ENCODE results near the gene HIPK1.

Gene HIPK1

DNA sequence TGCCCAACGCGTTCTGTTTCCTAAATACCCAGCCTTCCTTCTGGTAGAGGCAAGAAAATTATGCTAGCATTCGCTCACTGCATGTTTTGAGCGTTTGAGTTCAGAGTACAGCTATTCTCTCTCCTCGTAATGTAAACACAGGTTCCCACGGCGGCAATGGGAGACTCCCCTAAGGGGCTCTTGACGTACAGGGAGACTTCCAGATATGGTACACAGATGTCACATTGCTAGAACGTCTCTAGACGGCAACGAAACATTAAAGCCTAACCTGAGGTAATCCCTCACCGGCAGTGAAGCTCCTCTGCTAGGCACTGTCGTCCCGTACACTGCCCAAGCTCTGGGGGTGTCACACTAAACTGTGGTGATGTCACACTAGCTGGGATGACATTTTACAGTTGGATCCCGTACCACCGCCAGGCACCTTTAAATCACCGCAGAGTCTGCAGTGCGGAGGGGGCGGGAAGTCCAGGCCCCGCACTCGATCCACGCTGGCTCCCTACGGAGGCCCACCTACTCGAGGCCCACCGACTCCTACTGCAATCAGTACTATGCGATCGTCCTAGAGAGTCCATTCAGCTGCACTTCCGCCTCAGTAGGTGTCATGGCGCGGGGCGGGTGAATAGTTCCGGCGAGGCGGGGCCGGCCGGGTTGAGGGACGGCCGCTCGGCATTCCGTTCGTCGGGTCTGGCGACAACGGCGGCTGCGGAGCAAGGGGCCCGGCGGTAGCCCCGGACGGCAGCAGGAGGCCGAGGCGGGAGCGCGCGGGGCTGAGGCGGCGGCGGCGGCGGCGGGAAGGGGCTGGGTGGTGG lies at the start of gene HIPK1:
Gene HIPK1, plus strand, starts transcription at position 384 of the 809 bp plus-strand sequence.
- peak within 1 kb of the TSS; percentile 70 for H2AFZ ChIP-seq (ENCODE audit: low read depth, low read length)
- H3K9me3 ChIP-seq (ENCODE audit: low read length): no peaks in the 10 kb centered on the region
- H3K4me3 ChIP-seq (ENCODE audit: low read length): peak within 1 kb of the TSS; percentile 78
- H3K4me1 ChIP-seq (ENCODE audit: insufficient read depth, low read length): peaks cover 30% of the 10 kb centered on the region
- H3K36me3 ChIP-seq (ENCODE audit: insufficient read depth, low read length): no peaks in the 10 kb centered on the region
- H3K27me3 ChIP-seq (ENCODE audit: insufficient read depth, low read length): no peaks in the 10 kb centered on the region

DNA sequence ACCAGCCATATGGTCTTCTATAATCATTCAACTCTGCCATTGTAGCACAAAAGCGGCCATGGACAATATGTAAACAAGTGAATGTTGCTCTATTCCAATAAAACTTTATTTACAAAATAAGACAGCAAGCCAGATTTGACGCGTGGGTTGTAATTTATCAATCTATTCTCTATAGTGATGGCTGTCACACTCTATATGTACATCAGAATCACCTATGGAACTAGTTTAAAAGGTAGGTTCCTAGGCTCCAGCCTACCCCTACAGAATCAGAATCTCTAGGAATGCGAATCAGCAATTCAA lies 49.4 kb upstream of the HIPK1 start:
- no peaks in the 10 kb centered on the region for H3K4me1 ChIP-seq (ENCODE audit: insufficient read depth, low read length)
- no peak overlapping the region for H3K4me3 ChIP-seq (ENCODE audit: low read length)
- no peak overlapping the region for H2AFZ ChIP-seq (ENCODE audit: low read depth, low read length)
- no peaks in the 10 kb centered on the region for H3K36me3 ChIP-seq (ENCODE audit: insufficient read depth, low read length)
- peaks cover 3% of the 10 kb centered on the region for H3K9me3 ChIP-seq (ENCODE audit: low read length)
- no peaks in the 10 kb centered on the region for H3K27me3 ChIP-seq (ENCODE audit: insufficient read depth, low read length)

DNA sequence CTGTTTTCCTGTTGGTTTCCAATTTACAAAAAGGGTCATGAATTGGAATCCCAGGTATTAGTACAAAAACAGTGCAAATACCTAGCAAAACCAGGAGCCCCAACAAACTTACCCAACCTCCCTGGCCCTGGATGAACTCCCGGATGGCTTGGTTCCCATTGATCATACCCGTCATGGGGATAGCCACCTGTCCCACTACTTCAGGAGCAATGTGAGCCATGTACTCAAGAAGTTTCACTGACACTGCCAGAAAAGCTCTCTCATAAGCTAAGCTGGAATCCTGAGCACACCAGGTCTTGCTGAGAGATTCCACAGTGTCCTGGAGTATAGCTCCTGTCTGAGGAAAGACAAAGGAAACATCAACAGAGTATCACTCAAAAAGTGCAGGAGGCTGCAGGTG lies 47.5 kb upstream of the HIPK1 start:
- H2AFZ ChIP-seq (ENCODE audit: low read depth, low read length): no peak overlapping the region
- H3K9me3 ChIP-seq (ENCODE audit: low read length): peaks cover 3% of the 10 kb centered on the region
- H3K4me3 ChIP-seq (ENCODE audit: low read length): no peak overlapping the region
- H3K4me1 ChIP-seq (ENCODE audit: insufficient read depth, low read length): no peaks in the 10 kb centered on the region
- no peaks in the 10 kb centered on the region for H3K27me3 ChIP-seq (ENCODE audit: insufficient read depth, low read length)
- no peaks in the 10 kb centered on the region for H3K36me3 ChIP-seq (ENCODE audit: insufficient read depth, low read length)

DNA sequence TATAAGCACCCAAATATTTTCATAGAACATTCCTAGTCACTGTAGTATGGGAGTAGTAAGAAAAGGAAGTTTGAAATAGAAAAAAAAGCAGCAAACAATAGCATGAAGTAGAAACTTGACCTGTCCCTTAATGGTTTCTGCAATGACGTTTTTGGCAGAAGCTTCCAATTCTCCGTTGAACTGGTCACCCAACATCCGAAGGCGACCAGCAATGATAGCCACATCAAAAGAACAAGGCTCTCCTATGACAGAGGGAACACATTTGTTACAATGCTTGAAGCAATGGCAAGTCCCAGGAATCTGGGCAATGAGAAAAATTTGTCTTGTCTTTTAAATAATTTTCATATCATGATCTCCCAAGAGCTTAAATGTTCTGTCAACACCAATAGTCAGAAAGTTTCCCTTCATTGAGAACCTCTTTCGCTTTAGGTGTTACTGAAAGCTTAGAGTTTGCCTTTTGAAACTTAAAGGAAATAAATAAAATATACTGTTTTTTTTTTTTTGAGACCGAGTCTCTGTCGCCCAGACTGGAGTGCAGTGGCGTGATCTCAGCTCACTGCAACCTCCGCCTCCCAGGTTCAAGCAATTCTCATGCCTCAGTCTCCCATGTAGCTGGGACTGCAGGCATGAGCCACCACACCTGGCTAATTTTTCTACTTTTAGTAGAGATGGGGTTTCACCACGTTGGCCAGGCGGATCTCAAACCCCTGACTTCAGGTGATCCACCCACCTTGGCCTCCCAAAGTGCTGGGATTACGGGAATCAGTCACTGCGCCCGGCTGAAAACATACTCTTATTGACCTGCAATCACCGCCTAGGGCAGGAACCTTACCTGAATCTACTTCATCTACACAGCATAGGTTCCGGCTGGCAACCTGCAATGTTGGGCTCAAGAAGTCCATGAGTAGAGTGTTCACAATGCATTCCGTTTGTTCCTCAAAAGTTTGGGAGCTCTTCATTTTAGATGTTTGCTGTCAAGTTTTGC lies 42.4 kb upstream of the HIPK1 start:
- Histone ChIP-seq H3K4me3 (ENCODE audit: low read length) (no peak overlapping the region), H2AFZ (ENCODE audit: low read depth, low read length) (no peak overlapping the region), H3K4me1 (ENCODE audit: insufficient read depth, low read length) (no peaks in the 10 kb centered on the region), H3K36me3 (ENCODE audit: insufficient read depth, low read length) (no peaks in the 10 kb centered on the region), H3K9me3 (ENCODE audit: low read length) (no peaks in the 10 kb centered on the region), H3K27me3 (ENCODE audit: insufficient read depth, low read length) (no peaks in the 10 kb centered on the region)

GRCh38 chr1:113887402-113888175 lies 41.5 kb upstream of the HIPK1 start, which contains the start of gene BCL2L15:
BCL2L15 (minus strand) TSS chr1:113887581; CDS start chr1:113887375, 206 bp downstream.
- H2AFZ ChIP-seq (ENCODE audit: low read depth, low read length): no peak within 1 kb of the TSS
- no peaks in the 10 kb centered on the region for H3K27me3 ChIP-seq (ENCODE audit: insufficient read depth, low read length)
- H3K4me3 ChIP-seq (ENCODE audit: low read length): no peak within 1 kb of the TSS
- no peaks in the 10 kb centered on the region for H3K4me1 ChIP-seq (ENCODE audit: insufficient read depth, low read length)
- no peaks in the 10 kb centered on the region for H3K9me3 ChIP-seq (ENCODE audit: low read length)
- no peaks in the 10 kb centered on the region for H3K36me3 ChIP-seq (ENCODE audit: insufficient read depth, low read length)

DNA sequence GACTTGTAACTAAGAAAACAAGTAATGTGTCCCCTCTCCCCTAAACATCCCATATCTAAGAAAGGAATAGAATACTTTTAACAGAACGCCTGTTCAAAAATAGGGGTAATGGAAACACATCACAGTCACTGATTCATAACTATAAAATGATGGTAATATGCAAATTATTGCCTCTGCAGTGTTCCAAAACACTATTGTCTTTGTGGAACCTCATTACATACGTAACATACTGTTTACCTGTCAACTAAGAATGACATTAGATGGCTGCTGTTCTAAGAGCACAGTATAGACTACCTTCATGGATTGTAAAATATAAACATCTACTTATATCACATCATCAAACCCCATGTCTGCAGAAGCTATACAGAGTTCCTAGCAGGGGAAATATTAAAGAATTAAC lies 38.3 kb upstream of the HIPK1 start:
- Histone ChIP-seq H2AFZ (ENCODE audit: low read depth, low read length) (no peak overlapping the region), H3K36me3 (ENCODE audit: insufficient read depth, low read length) (peaks cover 3% of the 10 kb centered on the region), H3K4me3 (ENCODE audit: low read length) (no peak overlapping the region), H3K27me3 (ENCODE audit: insufficient read depth, low read length) (no peaks in the 10 kb centered on the region), H3K9me3 (ENCODE audit: low read length) (no peaks in the 10 kb centered on the region), H3K4me1 (ENCODE audit: insufficient read depth, low read length) (no peaks in the 10 kb centered on the region)

GRCh38 chr1:113891631-113892220 lies 37.4 kb upstream of the HIPK1 start:
- no peaks in the 10 kb centered on the region for H3K27me3 ChIP-seq (ENCODE audit: insufficient read depth, low read length)
- H2AFZ ChIP-seq (ENCODE audit: low read depth, low read length): no peak overlapping the region
- no peaks in the 10 kb centered on the region for H3K9me3 ChIP-seq (ENCODE audit: low read length)
- no peaks in the 10 kb centered on the region for H3K4me1 ChIP-seq (ENCODE audit: insufficient read depth, low read length)
- H3K4me3 ChIP-seq (ENCODE audit: low read length): no peak overlapping the region
- H3K36me3 ChIP-seq (ENCODE audit: insufficient read depth, low read length): peaks cover 7% of the 10 kb centered on the region

GRCh38 chr1:113893267-113893666 lies 35.9 kb upstream of the HIPK1 start:
- Histone ChIP-seq H3K4me3 (ENCODE audit: low read length) (no peak overlapping the region), H3K9me3 (ENCODE audit: low read length) (no peaks in the 10 kb centered on the region), H3K36me3 (ENCODE audit: insufficient read depth, low read length) (peaks cover 18% of the 10 kb centered on the region), H3K27me3 (ENCODE audit: insufficient read depth, low read length) (no peaks in the 10 kb centered on the region), H3K4me1 (ENCODE audit: insufficient read depth, low read length) (no peaks in the 10 kb centered on the region), H2AFZ (ENCODE audit: low read depth, low read length) (no peak overlapping the region)

DNA sequence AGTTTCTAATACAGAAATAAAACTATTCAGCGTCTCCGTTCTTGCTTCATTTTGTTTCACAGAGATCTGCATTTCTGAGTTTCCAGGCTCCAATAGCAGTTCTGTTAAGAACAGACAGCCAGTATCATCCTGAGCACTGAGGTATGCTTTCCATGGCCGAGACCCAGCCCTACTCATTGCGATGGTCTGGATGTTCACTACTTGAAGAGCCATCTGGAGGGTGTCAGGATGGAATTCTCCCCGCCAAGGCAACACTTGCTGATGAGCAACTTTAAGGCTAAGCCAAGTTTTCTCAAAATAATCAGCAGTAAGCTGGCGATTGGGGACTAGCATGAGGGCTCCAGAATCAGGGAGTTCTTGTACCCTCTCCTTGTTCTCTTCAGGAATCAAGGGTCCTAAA lies 34.0 kb upstream of the HIPK1 start:
- Histone ChIP-seq H3K27me3 (ENCODE audit: insufficient read depth, low read length) (no peaks in the 10 kb centered on the region), H3K36me3 (ENCODE audit: insufficient read depth, low read length) (peaks cover 32% of the 10 kb centered on the region), H3K9me3 (ENCODE audit: low read length) (no peaks in the 10 kb centered on the region), H3K4me1 (ENCODE audit: insufficient read depth, low read length) (no peaks in the 10 kb centered on the region), H3K4me3 (ENCODE audit: low read length) (no peak overlapping the region), H2AFZ (ENCODE audit: low read depth, low read length) (no peak overlapping the region)

- Histone ChIP-seq H3K4me1 (ENCODE audit: insufficient read depth, low read length) (no peaks in the 10 kb centered on the region), H3K36me3 (ENCODE audit: insufficient read depth, low read length) (peaks cover 34% of the 10 kb centered on the region), H3K4me3 (ENCODE audit: low read length) (no peak overlapping the region), H3K9me3 (ENCODE audit: low read length) (no peaks in the 10 kb centered on the region), H2AFZ (ENCODE audit: low read depth, low read length) (no peak overlapping the region), H3K27me3 (ENCODE audit: insufficient read depth, low read length) (no peaks in the 10 kb centered on the region)
These were observed 33.2 kb upstream of the HIPK1 start for GRCh38 chr1:113895961-113896360.

- H3K4me3 ChIP-seq (ENCODE audit: low read length): no peak overlapping the region
- no peaks in the 10 kb centered on the region for H3K9me3 ChIP-seq (ENCODE audit: low read length)
- peaks cover 42% of the 10 kb centered on the region for H3K36me3 ChIP-seq (ENCODE audit: insufficient read depth, low read length)
- no peaks in the 10 kb centered on the region for H3K4me1 ChIP-seq (ENCODE audit: insufficient read depth, low read length)
- H3K27me3 ChIP-seq (ENCODE audit: insufficient read depth, low read length): no peaks in the 10 kb centered on the region
- no peak overlapping the region for H2AFZ ChIP-seq (ENCODE audit: low read depth, low read length)
These were observed 30.8 kb upstream of the HIPK1 start for GRCh38 chr1:113898241-113898814.

DNA sequence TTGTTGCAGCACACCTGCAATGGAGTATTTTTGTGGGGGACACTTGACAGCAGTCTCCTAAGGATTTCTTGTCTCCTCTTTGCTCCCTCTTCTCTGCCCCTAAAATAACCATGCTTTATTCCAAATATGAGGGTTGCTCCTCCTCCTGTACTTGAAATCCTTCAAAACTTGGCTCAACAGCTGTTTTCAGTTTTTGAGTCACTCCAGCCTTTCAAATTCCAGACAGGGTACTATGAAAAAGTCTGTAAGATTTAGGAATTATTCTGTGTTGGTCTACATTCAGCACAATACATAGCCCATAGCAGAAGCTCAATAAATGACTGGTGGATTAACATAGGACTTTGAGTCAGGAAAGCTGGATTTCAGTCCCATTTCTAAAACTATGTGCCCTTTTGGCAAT lies 30.0 kb upstream of the HIPK1 start:
- Histone ChIP-seq H2AFZ (ENCODE audit: low read depth, low read length) (no peak overlapping the region), H3K4me1 (ENCODE audit: insufficient read depth, low read length) (peaks cover 3% of the 10 kb centered on the region), H3K36me3 (ENCODE audit: insufficient read depth, low read length) (peaks cover 42% of the 10 kb centered on the region), H3K27me3 (ENCODE audit: insufficient read depth, low read length) (no peaks in the 10 kb centered on the region), H3K4me3 (ENCODE audit: low read length) (no peak overlapping the region), H3K9me3 (ENCODE audit: low read length) (no peaks in the 10 kb centered on the region)

All from neuron (in vitro differentiated cells).